Cardiac septum (tissue), 1 donor: ENCODE results near the gene DYNLRB1. TPM values are rescaled to one million over a fixed set of nuclear protein-coding genes. Genes with fewer than 3 reads are reported as not detected.

Experiments
- total RNA-seq: library from RNA; stranded (reverse); fragmentation: NEBNext Ultra II Directional; extraction: Animal tissue kit (Norgen Biotek cat#: 25700); gene quantifications from one replicate; pipeline ENCODE4 v1.2.1, GENCODE V29; 2021
- donor health status: DM: no; HTN: no; CAD: no.

The DYNLRB1 gene
- total RNA-seq, 1 donor from 2014 or later, result 157 TPM

Other genes with a start within 250 kb of the DYNLRB1 start
- gene AHCY, start 213.1 kb upstream of the DYNLRB1 start, total RNA-seq, result 45.7 TPM
- 36.4 TPM for gene ITCH, start 153.1 kb upstream of the DYNLRB1 start, total RNA-seq
- gene MAP1LC3A, start 42.3 kb downstream of the DYNLRB1 start, total RNA-seq, result 61.0 TPM
- 11.0 TPM for gene PIGU, start 160.7 kb downstream of the DYNLRB1 start, total RNA-seq
- gene TP53INP2, start 187.9 kb downstream of the DYNLRB1 start, total RNA-seq, result 117 TPM